Keratinocyte (primary cell): ENCODE data around the gene FAM83G. TPM values are rescaled to one million over a fixed set of nuclear protein-coding genes. Genes with fewer than 3 reads are reported as not detected.

Experiments used
- DNase-seq: peaks from one replicate; pipeline ENCODE4 v3.0.0-alpha.2; 2011; ENCODE audit warnings: low read depth, missing footprints, low spot score
- FAIRE-seq: peaks from 2 replicates; lab custom pipeline; 2011; peaks lifted over from hg19 to GRCh38; lab: Jason Lieb, UNC
- H2AFZ ChIP-seq: 2 replicates; pipeline ENCODE4 v1.6.0; 2012; ENCODE audit warnings: low read length, control low read depth, inconsistent platforms; ENCODE audit not compliant: control insufficient read depth
- H3K27ac ChIP-seq: 2 replicates; pipeline ENCODE4 v1.5.1; 2011; ENCODE audit warnings: low read length; ENCODE audit not compliant: control insufficient read depth, insufficient read depth
- H3K27me3 ChIP-seq: 3 replicates; pipeline ENCODE4 v1.6.0; 2011; ENCODE audit warnings: low read length; ENCODE audit not compliant: control insufficient read depth, insufficient read depth; ENCODE audit errors: extremely low read depth
- H3K36me3 ChIP-seq, 2 experiments: 2 replicates in 1 of 2; 3 replicates in 1 of 2; pipeline ENCODE4 v1.5.1; 2011; ENCODE audit warnings: low read length in 2 of 2, mild to moderate bottlenecking in 1 of 2; ENCODE audit not compliant: control insufficient read depth in 2 of 2, insufficient read depth in 2 of 2; ENCODE audit errors: extremely low read depth in 1 of 2
- H3K4me1 ChIP-seq: 3 replicates; pipeline ENCODE4 v1.5.1; 2011; ENCODE audit warnings: low read length; ENCODE audit not compliant: control insufficient read depth, insufficient read depth; ENCODE audit errors: extremely low read depth
- H3K4me2 ChIP-seq: 3 replicates; pipeline ENCODE4 v1.6.0; 2011; ENCODE audit warnings: low read depth, low read length; ENCODE audit not compliant: control insufficient read depth, insufficient read depth; ENCODE audit errors: extremely low read depth
- H3K4me3 ChIP-seq, 3 experiments: fragments of 200-600 bp in 1 of 3; sonication (generic) in 1 of 3; 2 replicates in 2 of 3; 3 replicates in 1 of 3; pipeline ENCODE4 v1.5.1; 2011 to 2016; ENCODE audit warnings: low read length in 3 of 3, mild to moderate bottlenecking in 3 of 3, control low read depth in 2 of 3, inconsistent platforms in 1 of 3, low read depth in 1 of 3, mixed read lengths in 1 of 3, mixed run types in 1 of 3, moderate library complexity in 1 of 3; ENCODE audit not compliant: control insufficient read depth in 2 of 3, insufficient read depth in 2 of 3; ENCODE audit errors: extremely low read depth in 1 of 3
- H3K79me2 ChIP-seq: 2 replicates; pipeline ENCODE4 v1.6.0; 2012; ENCODE audit warnings: low read length; ENCODE audit not compliant: control insufficient read depth, insufficient read depth
- H3K9ac ChIP-seq: 3 replicates; pipeline ENCODE4 v1.6.0; 2011; ENCODE audit warnings: low read length; ENCODE audit not compliant: control insufficient read depth, insufficient read depth; ENCODE audit errors: extremely low read depth
- H3K9me1 ChIP-seq: 3 replicates; pipeline ENCODE4 v1.6.0; 2011; ENCODE audit warnings: low read length; ENCODE audit not compliant: control insufficient read depth, insufficient read depth; ENCODE audit errors: extremely low read depth
- H3K9me3 ChIP-seq: 2 replicates; pipeline ENCODE4 v1.5.1; 2012; ENCODE audit warnings: low read depth, low read length; ENCODE audit not compliant: control insufficient read depth
- H4K20me1 ChIP-seq: 3 replicates; pipeline ENCODE4 v1.6.0; 2011; ENCODE audit warnings: low read length; ENCODE audit not compliant: control insufficient read depth, insufficient read depth; ENCODE audit errors: extremely low read depth
- CTCF ChIP-seq, 3 experiments: IDR thresholded peaks in 1 of 3; conservative IDR thresholded peaks in 1 of 3; optimal IDR thresholded peaks in 1 of 3; 2 replicates in 2 of 3; 3 replicates in 1 of 3; pipeline versions ENCODE3 to v1.5.1; 2011; ENCODE audit warnings: low read length in 3 of 3, mild to moderate bottlenecking in 3 of 3, moderate library complexity in 2 of 3, control low read depth in 1 of 3, inconsistent platforms in 1 of 3; ENCODE audit not compliant: insufficient read depth in 2 of 3; ENCODE audit errors: extremely low read depth in 1 of 3
- EZH2 ChIP-seq: IDR thresholded peaks from one replicate; pipeline ENCODE4 v1.6.1; 2012; ENCODE audit warnings: inconsistent platforms, mild to moderate bottlenecking, low read length, moderate library complexity
- dilution Hi-C: fragments of 300-500 bp; cut with MboI; formaldehyde crosslinking; loops from one replicate; pipeline ENCODE4 v1.7.0; 2020; ENCODE audit warnings: low sequenced_read_pairs; ENCODE audit not compliant: extremely low pct_ligation_motif_present
- polyA plus RNA-seq, 5 experiments: library from polyadenylated mRNA; depleted of rRNA in 3 of 5; stranded (reverse) in 3 of 5; stranded (forward) in 1 of 5; unstranded in 1 of 5; fragments of >200 nt; gene quantifications; 1 replicate in 1 of 5; 2 replicates in 3 of 5; 3 replicates in 1 of 5; pipeline versions ENCODE4 v1.2.1 to v1.2.3, GENCODE V29; 2011 to 2012; ENCODE audit warnings: missing spikeins in 2 of 5, low read depth in 1 of 5, low replicate concordance in 1 of 5

FAM83G gene
- polyA plus RNA-seq, 1 donor (not counting 4 experiments of a cell fraction or from before 2014, with no cell fraction given), result 23.2 TPM

GRCh38 chr17:18944646-18945045, 59.9 kb downstream of the FAM83G start:
- Histone ChIP-seq H3K9ac (no peak overlapping the region), H3K27ac (no peak overlapping the region), H3K79me2 (no peaks in the 10 kb centered on the region), H3K4me3 (no peak overlapping the region), H3K36me3 (no peaks in the 10 kb centered on the region), H3K9me1 (no peaks in the 10 kb centered on the region), H3K4me2 (no peak overlapping the region), H3K27me3 (peaks cover 15% of the 10 kb centered on the region), H2AFZ (no peak overlapping the region), H4K20me1 (no peaks in the 10 kb centered on the region), H3K4me1 (peaks cover 7% of the 10 kb centered on the region), H3K9me3 (no peaks in the 10 kb centered on the region)
- dilution Hi-C loops, result no loop called here
- TF ChIP-seq EZH2, result no peak
- TF ChIP-seq CTCF (optimal IDR thresholded peaks at IDR 0.05 in 1 of 3, IDR thresholded peaks at IDR 0.05 in 1 of 3, conservative IDR thresholded peaks at IDR 0.05 in 1 of 3; ENCODE audit: extremely low read depth in 1 of 3, insufficient read depth in 2 of 3, low read length in 3 of 3), result no peak
- FAIRE-seq (no peak), DNase-seq (no peak)

- Histone ChIP-seq H3K4me1 (no peaks in the 10 kb centered on the region), H2AFZ (no peak overlapping the region), H3K9me3 (no peaks in the 10 kb centered on the region), H3K36me3 (no peaks in the 10 kb centered on the region), H3K4me3 (no peak overlapping the region), H3K9me1 (no peaks in the 10 kb centered on the region), H3K27me3 (no peaks in the 10 kb centered on the region), H4K20me1 (no peaks in the 10 kb centered on the region), H3K79me2 (no peaks in the 10 kb centered on the region), H3K9ac (no peak overlapping the region), H3K4me2 (no peak overlapping the region), H3K27ac (no peak overlapping the region)
- dilution Hi-C loops, result no loop called here
- no peak for FAIRE-seq
- DNase-seq, result no peak
- TF ChIP-seq EZH2, result no peak
- no peak for TF ChIP-seq CTCF (optimal IDR thresholded peaks at IDR 0.05 in 1 of 3, IDR thresholded peaks at IDR 0.05 in 1 of 3, conservative IDR thresholded peaks at IDR 0.05 in 1 of 3; ENCODE audit: extremely low read depth in 1 of 3, insufficient read depth in 2 of 3, low read length in 3 of 3)
Observed at GRCh38 chr17:18938692-18939023, 65.9 kb downstream of the FAM83G start.
